NCI-H2029 treated with DMSO at 0.1 percent for 48 hours (cell line): Measurements from ENCODE around the gene IFITM2.
A peak's percentile ranks its signal among the peaks of the same experiment; 100 is the strongest.
"Not testable (repeated sequence)": the region's sequence is repeated elsewhere in the genome, so short reads cannot be mapped to it uniquely, and the experiment has no call there.

ENCODE experiments used
- DNase-seq: peaks from one replicate; lab custom pipeline; 2025; lab: John Stamatoyannopoulos, UW

Gene IFITM2

DNA sequence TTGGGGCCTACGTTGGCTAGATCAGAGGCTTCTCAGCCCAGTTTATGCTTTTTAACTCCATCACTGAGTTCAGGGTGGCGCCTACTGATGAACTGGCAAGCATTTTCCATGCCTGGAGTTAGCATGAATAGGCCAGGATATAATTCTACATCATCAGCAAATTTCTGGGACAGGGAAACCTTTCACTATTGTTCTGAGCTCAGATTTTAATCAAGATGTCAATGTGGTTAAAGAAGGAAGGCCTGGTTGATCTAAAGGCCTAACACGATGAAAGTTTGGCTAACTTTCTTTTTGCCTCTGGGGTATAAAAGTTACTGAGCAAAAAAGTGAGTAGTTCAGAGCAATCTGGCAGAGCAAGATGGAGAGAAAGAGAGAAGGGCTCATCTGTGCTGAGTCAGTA is 34.7 kb downstream of the IFITM2 start:
- no peak for DNase-seq

DNA sequence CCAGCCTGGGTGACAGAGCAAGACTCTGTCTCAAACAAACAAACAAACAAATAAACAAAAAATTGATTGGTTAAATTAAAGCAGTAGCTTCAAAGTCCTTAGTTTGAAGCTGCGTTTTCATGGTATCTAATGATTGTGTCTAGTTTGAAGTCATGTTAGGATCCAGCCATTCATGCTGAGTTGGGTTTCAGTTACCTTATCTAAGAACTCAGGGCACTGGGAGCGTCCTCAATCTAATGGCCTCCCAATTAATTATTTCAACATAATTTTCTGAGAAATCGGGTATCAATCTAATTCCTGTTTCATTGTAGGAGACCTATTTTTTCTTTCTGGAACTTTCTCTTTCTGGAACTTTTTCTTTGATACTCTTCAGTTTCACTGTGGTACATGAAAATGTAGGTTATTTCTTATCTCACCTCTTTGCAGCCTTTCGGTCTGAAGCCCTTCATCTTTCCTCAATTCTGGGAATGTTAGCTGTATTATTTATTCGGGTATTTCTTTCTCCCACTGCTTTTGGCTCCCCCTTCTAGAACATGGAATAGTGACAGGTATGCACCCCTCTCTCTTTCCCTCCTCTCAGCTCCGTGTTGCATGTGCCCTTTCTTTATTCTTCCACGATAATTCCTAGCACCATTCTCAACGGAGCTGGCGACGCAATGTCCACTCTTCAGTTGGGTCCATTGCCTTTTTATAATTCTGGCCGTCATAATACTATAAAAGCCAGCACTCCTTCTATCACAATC is 37.4 kb downstream of the IFITM2 start:
- no peak for DNase-seq

DNA sequence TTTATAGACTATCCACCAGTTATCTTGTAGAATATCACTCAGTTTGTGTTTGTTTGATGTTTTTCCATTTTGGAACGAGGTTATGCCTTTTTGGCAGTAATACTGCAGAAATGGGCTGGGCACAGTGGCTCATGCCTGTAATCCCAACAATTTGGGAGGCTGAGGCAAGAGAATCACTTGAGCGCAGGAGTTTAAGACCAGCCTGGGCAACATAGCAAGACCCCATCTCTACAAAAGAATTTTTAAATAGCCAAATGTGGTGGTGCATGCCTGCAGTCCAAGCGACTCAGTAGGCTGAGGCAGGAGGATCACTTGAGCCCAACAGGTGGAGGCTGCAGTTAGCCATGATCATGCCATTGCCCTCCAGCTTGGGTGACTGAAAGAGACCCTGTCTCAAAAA is 38.9 kb downstream of the IFITM2 start:
- DNase-seq = no peak

DNA sequence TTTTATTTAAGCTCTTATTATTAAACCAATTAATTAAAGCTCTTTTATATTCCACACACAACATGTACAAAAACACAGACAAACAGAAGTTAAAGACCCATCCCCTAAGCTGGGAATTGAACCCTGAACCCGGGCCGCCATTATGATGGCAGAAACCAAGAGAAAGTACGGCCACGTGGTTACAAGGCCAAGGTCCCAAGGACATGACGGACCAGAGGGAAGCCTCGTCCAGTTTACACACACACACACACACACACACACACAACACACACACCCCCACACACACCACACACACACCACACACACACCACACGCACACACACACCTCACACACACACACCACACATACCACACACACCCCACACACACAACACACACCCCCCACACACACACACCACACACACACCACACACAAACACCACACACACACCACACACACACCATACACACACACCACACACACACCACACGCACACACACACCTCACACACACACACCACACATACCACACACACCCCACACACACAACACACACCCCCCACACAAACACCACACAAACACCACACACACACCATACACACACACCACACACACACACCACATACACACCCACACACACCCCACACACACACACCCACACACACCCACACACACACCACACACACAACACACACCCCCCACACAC is 41.8 kb downstream of the IFITM2 start:
- not testable (repeated sequence) for DNase-seq

DNA sequence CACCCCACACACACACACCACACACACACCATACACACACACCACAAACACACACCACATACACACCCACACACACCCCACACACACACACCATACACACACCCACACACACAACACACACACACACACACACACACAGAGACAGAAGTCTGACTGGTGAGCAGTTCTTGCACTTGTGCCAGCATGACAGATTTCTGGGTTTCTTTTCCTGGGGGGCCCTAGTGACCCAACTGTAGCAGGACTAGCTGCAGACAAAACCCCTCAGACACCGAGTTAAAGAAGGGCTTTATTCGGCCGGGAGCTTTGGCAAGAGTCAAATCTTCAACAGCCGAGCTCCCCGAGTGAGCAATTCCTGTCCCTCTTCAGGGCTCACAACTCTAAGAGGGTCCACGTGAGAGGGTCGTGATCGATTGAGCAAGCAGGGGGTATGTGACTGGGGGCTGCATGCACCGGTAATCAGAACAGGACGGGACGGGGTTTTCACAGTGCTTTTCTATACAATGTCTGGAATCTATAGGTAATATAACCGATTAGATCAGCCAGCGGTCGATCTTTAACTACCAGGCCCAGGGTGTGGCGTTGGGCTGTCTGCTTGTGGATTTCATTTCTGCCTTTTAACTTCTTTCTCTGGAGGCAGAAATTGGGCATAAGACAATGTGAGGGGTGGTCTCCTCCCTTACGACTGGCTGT is 42.6 kb downstream of the IFITM2 start:
- not testable (repeated sequence) for DNase-seq

DNA sequence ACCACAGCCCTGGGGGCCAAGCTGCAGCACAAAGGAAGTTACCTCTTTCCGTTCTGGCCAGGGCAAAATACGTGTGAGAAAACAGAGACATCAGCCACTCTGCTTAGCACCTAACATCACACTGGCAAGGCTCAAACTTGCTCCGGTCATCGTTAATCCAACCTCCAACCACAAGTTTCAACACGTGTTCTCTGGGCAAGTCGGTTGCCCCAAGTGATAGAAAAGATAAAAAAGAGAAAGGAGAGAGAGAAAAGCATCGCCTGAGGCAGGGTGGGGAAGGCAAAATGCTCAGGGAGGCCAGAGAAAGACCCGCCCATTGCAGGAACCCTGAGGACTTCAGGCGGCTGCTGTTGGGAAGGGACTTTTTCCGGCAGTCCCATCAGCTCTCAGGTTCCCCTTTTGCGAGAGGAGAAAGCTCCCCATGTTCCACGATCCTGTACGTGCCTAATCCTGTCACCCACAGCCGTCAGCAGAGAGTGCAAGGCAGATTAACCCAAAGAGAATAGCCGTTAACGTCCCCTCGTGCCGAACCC is 43.2 kb downstream of the IFITM2 start:
- DNase-seq = no peak

DNA sequence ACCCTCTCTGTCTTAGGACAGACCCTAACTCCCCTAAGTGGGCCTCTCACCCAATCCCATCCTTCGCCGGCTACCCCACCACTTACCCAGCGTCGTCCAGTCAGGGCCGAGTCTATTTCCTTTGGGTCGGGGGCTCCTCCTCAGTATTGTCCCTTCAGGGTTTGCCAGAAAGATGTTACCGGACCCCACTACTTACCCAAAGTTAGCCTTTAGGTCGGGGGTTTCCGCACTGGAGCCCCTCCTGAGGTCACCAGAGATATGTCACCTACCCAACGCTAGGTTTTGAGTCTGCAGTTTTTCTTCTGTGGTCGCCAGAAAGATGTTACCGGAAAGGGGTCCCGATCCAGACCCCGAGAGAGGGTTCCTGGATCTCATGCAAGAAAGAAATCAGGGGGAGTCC is 43.8 kb downstream of the IFITM2 start:
- DNase-seq = no peak

DNA sequence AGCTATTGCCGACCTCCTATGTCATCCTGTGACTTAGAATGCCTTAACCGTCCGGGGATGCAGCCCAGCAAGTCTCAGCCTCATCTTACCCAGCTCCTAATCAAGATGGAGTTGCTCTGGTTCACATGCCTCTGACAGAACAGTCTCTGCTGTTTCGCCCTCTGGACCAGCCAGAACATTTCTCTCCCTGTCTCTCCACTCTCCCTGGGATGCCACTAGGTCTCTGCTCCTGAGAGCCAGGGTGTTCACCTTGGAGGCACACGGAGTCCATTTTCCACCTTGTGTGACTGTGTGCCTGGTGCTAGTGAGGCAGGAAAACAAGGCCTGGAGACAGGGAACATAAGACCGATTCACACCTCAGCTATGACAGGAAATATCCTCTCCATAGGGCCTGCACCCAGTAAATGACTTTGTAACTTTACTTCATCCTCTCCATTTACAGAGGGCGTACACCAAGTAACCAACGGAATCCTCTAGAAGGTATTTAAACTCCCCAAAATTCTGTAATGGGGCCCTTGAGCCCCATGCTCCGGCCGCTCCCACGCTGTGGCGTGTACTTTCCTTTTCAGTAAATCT is 44.9 kb downstream of the IFITM2 start:
- DNase-seq = no peak

DNA sequence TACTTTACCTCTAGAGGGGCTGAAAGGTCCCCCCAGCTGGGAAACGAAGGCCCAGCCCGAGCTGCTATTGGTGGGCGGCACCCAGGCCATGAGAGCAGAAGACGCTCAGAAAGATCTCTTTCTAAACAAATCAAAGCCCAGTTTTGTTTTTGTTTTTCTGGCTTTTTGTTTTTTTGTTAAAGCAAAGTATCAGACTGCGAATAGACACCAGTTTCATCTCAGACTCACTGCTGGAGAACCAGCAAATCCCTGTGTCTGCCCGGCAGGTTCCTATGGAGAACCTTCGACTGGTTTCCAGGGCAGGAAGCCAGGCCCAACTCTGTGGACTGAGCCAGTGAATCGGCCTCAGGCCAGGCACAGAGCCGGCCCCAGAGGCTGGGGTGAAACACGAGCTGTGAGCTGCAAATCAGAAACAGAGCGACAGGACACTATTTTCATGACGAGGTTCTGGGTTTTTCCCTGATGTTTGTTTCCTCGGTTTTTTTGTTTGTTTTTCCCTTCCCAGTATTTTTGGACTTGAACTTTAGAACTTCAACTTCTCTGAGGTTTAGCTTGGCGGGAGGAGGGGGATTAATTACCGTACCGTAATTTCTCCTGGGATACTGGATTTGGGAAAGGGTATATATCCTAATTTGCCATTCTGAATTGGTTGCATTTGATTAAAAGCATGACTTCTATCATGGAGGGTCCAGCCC is 45.7 kb downstream of the IFITM2 start:
- no peak for DNase-seq

DNA sequence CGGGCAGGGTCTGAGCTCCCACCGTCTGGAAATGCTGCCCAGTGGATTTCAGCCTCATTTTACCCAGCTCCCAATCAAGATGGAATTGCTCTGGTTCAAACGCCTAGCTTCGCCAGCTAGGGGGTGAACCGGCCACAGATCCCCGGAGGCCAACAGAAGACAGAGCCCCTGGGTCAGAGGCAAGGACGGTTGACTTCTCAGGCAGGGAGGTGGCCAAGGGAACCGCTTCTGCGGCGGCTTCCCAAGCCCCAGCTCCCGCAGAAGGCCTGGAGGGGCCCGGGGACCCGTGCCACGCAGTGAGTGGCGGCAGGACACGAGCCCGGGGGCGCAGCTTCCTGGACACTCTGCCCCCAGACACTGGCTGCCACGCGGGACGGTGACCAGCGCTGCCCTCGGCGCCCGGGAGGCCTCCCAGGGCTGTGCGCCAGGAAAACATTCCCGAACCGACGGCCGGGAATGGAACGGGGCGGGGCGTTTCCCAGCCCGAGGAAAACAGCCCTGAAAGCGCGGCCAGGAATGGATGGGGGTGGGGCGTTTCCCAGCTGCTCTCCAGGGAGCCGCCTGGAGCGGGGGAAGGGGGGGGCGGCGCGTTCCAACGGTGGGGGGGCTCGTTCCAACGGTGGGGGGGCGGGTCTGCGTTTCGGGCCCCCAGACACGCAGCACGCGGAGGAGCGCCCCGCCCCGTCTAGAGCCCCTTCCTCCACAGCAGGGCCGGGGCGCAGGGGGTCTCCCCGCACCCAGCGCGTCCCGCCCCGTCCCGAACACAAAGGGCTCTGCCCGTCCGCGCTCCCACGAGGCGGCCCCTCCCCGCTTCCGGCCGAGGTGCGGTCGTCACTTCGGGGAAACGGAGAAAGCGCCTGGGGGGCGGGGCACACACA is 48.2 kb downstream of the IFITM2 start:
- DNase-seq = peak; percentile 27

DNA sequence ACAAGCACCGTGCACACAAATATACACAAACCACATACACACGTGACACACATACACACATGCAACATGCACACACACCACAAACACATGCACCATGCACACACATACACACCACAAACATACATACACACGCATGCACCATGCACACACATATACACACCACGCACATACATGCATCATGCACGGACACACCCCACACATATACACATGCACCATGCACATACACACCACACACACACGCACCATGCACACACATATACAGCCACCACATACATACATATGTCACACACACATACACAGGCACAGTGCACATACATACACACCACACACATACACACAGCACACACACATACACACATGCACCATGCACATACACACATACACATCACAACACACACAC is 49.0 kb downstream of the IFITM2 start:
- DNase-seq = no peak

DNA sequence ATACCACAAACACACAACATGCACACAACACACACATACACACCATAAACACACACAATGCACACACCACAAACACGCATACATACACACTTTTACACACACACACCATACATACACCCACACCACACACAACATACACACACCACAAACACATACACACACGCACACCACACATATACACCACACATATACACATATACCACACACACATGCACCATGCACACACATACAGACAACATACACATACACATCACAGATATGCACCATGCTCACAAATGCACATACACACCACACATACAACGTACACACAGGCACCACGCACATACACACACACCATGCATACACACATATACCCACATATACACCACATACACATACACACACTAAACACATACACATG is 50.0 kb downstream of the IFITM2 start:
- DNase-seq = no peak

DNA sequence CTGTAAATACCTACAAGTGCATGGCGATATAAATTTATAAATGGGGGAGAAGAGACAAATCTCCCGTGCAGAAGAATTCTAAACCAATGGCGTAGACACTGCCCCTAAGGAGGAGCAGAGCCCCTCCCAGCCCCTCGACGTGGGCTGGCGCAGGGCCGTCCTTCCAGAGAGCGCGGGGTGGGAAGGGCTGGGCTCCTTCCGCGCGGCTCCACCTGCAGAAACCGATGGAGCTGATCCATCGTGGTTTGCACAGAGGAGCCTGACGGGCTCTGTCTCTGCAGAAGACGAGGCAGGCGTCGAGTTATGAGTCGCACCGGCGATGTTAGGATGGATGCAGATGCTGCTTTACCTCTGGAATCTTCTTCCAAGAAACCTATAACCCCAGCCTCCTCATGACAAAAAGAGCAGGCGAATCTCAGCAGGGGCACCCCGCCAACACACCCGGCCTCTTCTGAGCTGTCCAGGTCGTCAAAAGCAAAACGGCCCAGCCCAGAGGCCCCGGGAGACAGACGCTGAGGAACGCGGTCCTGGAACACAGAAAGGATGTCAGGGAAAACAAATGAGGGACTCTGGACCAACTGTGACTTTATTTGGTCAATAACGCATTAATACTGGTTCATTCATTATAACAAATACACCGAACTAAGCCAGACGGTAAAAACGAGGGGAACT is 50.6 kb downstream of the IFITM2 start:
- DNase-seq = no peak
